Measurements from ENCODE around the gene SLC35F3.

DNA sequence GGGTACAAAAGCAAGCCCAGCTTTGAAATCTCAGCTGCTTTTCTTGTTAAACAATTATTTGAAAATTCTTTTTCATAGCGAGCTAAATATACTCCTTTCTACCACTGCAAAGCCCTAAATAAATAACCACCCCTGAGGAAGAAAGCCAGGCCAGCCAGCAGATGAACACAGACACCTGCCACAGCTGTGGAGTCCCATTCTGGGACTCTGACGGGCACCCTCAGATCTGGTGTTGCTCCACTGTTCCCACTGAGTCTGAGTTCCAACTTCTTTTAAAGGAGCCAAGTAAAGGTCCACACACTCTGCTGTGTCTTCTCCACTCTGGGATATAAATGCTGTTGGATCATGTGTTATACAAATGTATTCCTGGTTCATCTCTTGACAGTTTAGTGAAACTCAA is 391.1 kb downstream of the SLC35F3 start:
- TF ChIP-seq, protein P1, sequence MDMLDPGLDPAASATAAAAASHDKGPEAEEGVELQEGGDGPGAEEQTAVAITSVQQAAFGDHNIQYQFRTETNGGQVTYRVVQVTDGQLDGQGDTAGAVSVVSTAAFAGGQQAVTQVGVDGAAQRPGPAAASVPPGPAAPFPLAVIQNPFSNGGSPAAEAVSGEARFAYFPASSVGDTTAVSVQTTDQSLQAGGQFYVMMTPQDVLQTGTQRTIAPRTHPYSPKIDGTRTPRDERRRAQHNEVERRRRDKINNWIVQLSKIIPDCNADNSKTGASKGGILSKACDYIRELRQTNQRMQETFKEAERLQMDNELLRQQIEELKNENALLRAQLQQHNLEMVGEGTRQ (IDR thresholded peaks at IDR 0.05; ENCODE audit: borderline replicate concordance, low read depth, low read length) = no peak
- TF ChIP-seq, protein P2, sequence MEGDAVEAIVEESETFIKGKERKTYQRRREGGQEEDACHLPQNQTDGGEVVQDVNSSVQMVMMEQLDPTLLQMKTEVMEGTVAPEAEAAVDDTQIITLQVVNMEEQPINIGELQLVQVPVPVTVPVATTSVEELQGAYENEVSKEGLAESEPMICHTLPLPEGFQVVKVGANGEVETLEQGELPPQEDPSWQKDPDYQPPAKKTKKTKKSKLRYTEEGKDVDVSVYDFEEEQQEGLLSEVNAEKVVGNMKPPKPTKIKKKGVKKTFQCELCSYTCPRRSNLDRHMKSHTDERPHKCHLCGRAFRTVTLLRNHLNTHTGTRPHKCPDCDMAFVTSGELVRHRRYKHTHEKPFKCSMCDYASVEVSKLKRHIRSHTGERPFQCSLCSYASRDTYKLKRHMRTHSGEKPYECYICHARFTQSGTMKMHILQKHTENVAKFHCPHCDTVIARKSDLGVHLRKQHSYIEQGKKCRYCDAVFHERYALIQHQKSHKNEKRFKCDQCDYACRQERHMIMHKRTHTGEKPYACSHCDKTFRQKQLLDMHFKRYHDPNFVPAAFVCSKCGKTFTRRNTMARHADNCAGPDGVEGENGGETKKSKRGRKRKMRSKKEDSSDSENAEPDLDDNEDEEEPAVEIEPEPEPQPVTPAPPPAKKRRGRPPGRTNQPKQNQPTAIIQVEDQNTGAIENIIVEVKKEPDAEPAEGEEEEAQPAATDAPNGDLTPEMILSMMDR (IDR thresholded peaks at IDR 0.05) = no peak
- no peak for TF ChIP-seq EZH2phosphoT487 (IDR thresholded peaks at IDR 0.05; ENCODE audit: borderline replicate concordance, low read depth)

Measured in SK-N-SH (cell line).